GM19452 (cell line): ENCODE data around the gene ABCA13.

Experiments
- ATAC-seq: cut with Tn5 transposase; IDR thresholded peaks from one replicate; pipeline ENCODE4 v1.9.1; 2021; ENCODE audit not compliant: unreplicated experiment

ABCA13 gene

GRCh38 chr7:48627164-48627563 is 455.9 kb downstream of the ABCA13 start:
- no peak for ATAC-seq

- ATAC-seq: no peak
Measured at GRCh38 chr7:48628793-48629349, 457.6 kb downstream of the ABCA13 start.

- ATAC-seq: no peak
Measured at GRCh38 chr7:48634116-48634632, 462.9 kb downstream of the ABCA13 start.

GRCh38 chr7:48635796-48636195 is 464.5 kb downstream of the ABCA13 start:
- no peak for ATAC-seq

- no peak for ATAC-seq
Measured at GRCh38 chr7:48636391-48637015, 465.2 kb downstream of the ABCA13 start.

- no peak for ATAC-seq
Measured at GRCh38 chr7:48637382-48637781, 466.1 kb downstream of the ABCA13 start.

- no peak for ATAC-seq
Measured at GRCh38 chr7:48638041-48638440, 466.8 kb downstream of the ABCA13 start.

GRCh38 chr7:48643431-48644013 is 472.3 kb downstream of the ABCA13 start:
- no peak for ATAC-seq

- ATAC-seq: no peak
Measured at GRCh38 chr7:48658138-48658537, 486.9 kb downstream of the ABCA13 start.

- ATAC-seq: no peak
Measured at GRCh38 chr7:48660306-48660870, 489.1 kb downstream of the ABCA13 start.

GRCh38 chr7:48664241-48664640 is 493.0 kb downstream of the ABCA13 start:
- no peak for ATAC-seq

- no peak for ATAC-seq
Measured at GRCh38 chr7:48665353-48666135, 494.3 kb downstream of the ABCA13 start.

GRCh38 chr7:48667407-48667806 is 496.1 kb downstream of the ABCA13 start:
- ATAC-seq: no peak

GRCh38 chr7:48671656-48672055 is 500.4 kb downstream of the ABCA13 start:
- ATAC-seq: no peak

GRCh38 chr7:48681006-48681405 is 509.7 kb downstream of the ABCA13 start:
- no peak for ATAC-seq

- ATAC-seq: no peak
Measured at GRCh38 chr7:48691788-48692187, 520.5 kb downstream of the ABCA13 start.
